HG02623 (cell line): Measurements from ENCODE around the gene MED22.
"Not testable (repeated sequence)": the region's sequence is repeated elsewhere in the genome, so short reads cannot be mapped to it uniquely, and the experiment has no call there.

ENCODE experiments used
- ATAC-seq: cut with Tn5 transposase; IDR thresholded peaks from one replicate; pipeline ENCODE4 v1.9.1; 2021; ENCODE audit warnings: moderate library complexity; ENCODE audit not compliant: unreplicated experiment

Gene MED22

GRCh38 chr9:133377280-133377679 is 29.3 kb upstream of the MED22 start:
- ATAC-seq = not testable (repeated sequence)

- ATAC-seq = peak; percentile 85
Measured at GRCh38 chr9:133375724-133376654, 28.1 kb upstream of the MED22 start, which contains the start of the genes STKLD1 and SURF4. TSS of gene STKLD1 (plus strand) at chr9:133376366. CDS start at chr9:133376474, 108 bp downstream. TSS of gene SURF4 (minus strand) at chr9:133376060. CDS start at chr9:133375969, 91 bp downstream.

GRCh38 chr9:133375116-133375723 is 27.3 kb upstream of the MED22 start:
- ATAC-seq = peak; percentile 3

- ATAC-seq = no peak
Measured at GRCh38 chr9:133374612-133375115, 26.7 kb upstream of the MED22 start.

- no peak for ATAC-seq
Measured at GRCh38 chr9:133372144-133372543, 24.2 kb upstream of the MED22 start.

GRCh38 chr9:133371261-133371711 is 23.4 kb upstream of the MED22 start:
- no peak for ATAC-seq

GRCh38 chr9:133370685-133371084 is 22.8 kb upstream of the MED22 start:
- no peak for ATAC-seq

- no peak for ATAC-seq
Measured at GRCh38 chr9:133369933-133370332, 22.0 kb upstream of the MED22 start.

- ATAC-seq = no peak
Measured at GRCh38 chr9:133369422-133369821, 21.5 kb upstream of the MED22 start.

- ATAC-seq = no peak
Measured at GRCh38 chr9:133368249-133368881, 20.4 kb upstream of the MED22 start.

- no peak for ATAC-seq
Measured at GRCh38 chr9:133367778-133368177, 19.8 kb upstream of the MED22 start.

- ATAC-seq = no peak
Measured at GRCh38 chr9:133367221-133367620, 19.3 kb upstream of the MED22 start.

- ATAC-seq = no peak
Measured at GRCh38 chr9:133366435-133366834, 18.5 kb upstream of the MED22 start.

GRCh38 chr9:133362359-133363044 is 14.6 kb upstream of the MED22 start:
- ATAC-seq = no peak

GRCh38 chr9:133361507-133362092 is 13.7 kb upstream of the MED22 start:
- ATAC-seq = no peak

GRCh38 chr9:133360400-133361393 is 12.8 kb upstream of the MED22 start:
- no peak for ATAC-seq

GRCh38 chr9:133359399-133360175 is 11.7 kb upstream of the MED22 start:
- no peak for ATAC-seq

GRCh38 chr9:133357656-133358055 is 9.7 kb upstream of the MED22 start:
- ATAC-seq = no peak
